NB4 (cell line): Measurements from ENCODE around the gene FIS1.

Source experiments
- CTCF ChIP-seq: IDR thresholded peaks from one replicate; pipeline ENCODE4 v1.5.1; 2012; ENCODE audit warnings: low read depth, low read length
- MAX ChIP-seq: IDR thresholded peaks from 2 replicates; pipeline ENCODE4 v1.6.1; 2011; ENCODE audit warnings: low read depth, low read length
- MYC ChIP-seq: IDR thresholded peaks from 2 replicates; pipeline ENCODE4 v1.6.1; 2011; ENCODE audit warnings: low read depth, low read length
- POLR2A ChIP-seq: IDR thresholded peaks from 2 replicates; pipeline ENCODE4 v1.6.1; 2011; ENCODE audit warnings: mild to moderate bottlenecking; ENCODE audit not compliant: insufficient read length; ENCODE audit errors: extremely low read depth

GRCh38 chr7:101207459-101207858, 37.4 kb downstream of the FIS1 start:
- TF ChIP-seq POLR2A (no peak), CTCF (no peak), MAX (no peak), MYC (no peak)
